Mesodermal cell (in vitro differentiated cells): Measurements from ENCODE around the gene NACC1.
"Not testable (repeated sequence)": the region's sequence is repeated elsewhere in the genome, so short reads cannot be mapped to it uniquely, and the experiment has no call there.

ENCODE experiments used
- H3K27ac ChIP-seq: 2 replicates; pipeline ENCODE4 v1.7.0; 2013; ENCODE audit warnings: mild to moderate bottlenecking, low read depth, low read length, moderate library complexity; ENCODE audit not compliant: severe bottlenecking
- H3K36me3 ChIP-seq: 2 replicates; pipeline ENCODE4 v1.7.1; 2013; ENCODE audit warnings: mild to moderate bottlenecking, low read length, moderate library complexity; ENCODE audit not compliant: control insufficient read depth, insufficient read depth
- H3K4me1 ChIP-seq: one replicate; pipeline ENCODE4 v1.7.1; 2013; ENCODE audit warnings: mild to moderate bottlenecking, low read length; ENCODE audit not compliant: insufficient read depth, control insufficient read depth, poor library complexity, severe bottlenecking
- H3K4me3 ChIP-seq: 2 replicates; pipeline ENCODE4 v1.7.0; 2013; ENCODE audit warnings: low read length, control low read depth, mild to moderate bottlenecking; ENCODE audit not compliant: insufficient read depth, poor library complexity, severe bottlenecking; ENCODE audit errors: extremely low read depth
- H3K9me3 ChIP-seq: 2 replicates; pipeline ENCODE4 v1.7.1; 2013; ENCODE audit warnings: mild to moderate bottlenecking, low read length, moderate library complexity; ENCODE audit not compliant: control insufficient read depth
- WGBS, 2 experiments: methylation state at CpG; one replicate each; pipeline ENCODE4 v1.1.5; 2013; ENCODE audit warnings: missing lambda C conversion rate in 2 of 2; ENCODE audit not compliant: insufficient coverage in 2 of 2; 5-methylcytosine and 5-hydroxymethylcytosine counted together

NACC1 gene

GRCh38 chr19:13173139-13173737 lies 55.2 kb downstream of the NACC1 start:
- WGBS, 2 experiments, result 97 to 100% methylated on average over 6 to 9 of the region's 12 CpGs
- Histone ChIP-seq H3K9me3 (no peaks in the 10 kb centered on the region), H3K27ac (no peak overlapping the region), H3K36me3 (no peaks in the 10 kb centered on the region), H3K4me1 (peaks cover 18% of the 10 kb centered on the region), H3K4me3 (no peak overlapping the region)

DNA sequence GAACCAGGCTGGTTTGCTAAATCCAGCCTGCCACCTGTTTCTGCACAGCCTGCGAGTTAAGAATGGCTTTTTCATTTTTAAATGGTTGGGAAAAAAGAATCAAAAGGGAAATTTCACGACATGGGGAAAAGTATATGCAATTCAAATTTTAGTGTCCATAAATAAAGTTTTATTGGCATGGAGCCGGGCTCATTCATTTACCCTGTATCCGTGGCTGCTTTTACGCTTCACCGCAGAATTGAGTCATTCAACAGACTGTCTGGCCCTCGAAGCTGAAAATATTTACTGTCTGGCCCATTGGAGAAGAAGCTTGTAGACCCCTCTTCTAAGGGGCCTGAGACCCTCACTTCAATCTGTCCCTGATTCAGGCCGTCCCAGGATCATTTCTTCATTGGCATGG lies 58.3 kb downstream of the NACC1 start:
- Histone ChIP-seq H3K36me3 (no peaks in the 10 kb centered on the region), H3K4me3 (no peak overlapping the region), H3K9me3 (no peaks in the 10 kb centered on the region), H3K4me1 (peaks cover 8% of the 10 kb centered on the region), H3K27ac (no peak overlapping the region)
- WGBS, 2 experiments, result 93 to 99% methylated on average over 7 to 8 of the region's 8 CpGs

- not testable (repeated sequence) for H3K4me1 ChIP-seq, H3K27ac ChIP-seq, H3K4me3 ChIP-seq, H3K9me3 ChIP-seq, H3K36me3 ChIP-seq
- WGBS, 2 experiments, result 95 to 100% methylated on average over 1 to 5 of the region's 5 CpGs
Measured at GRCh38 chr19:13177584-13177983, 59.5 kb downstream of the NACC1 start.

DNA sequence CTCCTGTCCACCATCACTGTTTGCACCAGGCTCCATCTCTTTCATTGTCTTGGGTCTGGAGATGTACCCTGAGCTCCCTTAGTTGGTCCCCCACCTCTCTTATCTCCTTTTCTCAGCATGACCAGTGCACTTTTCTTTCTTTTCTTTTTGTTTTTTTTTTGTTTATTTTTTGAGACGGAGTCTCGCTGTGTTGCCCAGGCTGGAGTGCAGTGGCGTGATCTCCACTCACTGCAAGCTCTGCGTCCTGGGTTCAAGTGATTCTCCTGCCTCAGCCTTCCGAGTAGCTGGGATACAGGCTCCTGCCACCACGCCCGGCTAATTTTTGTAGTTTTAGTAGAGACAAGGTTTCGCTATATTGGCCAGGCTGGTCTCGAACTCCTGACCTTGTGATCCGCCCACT lies 60.2 kb downstream of the NACC1 start:
- H3K36me3 ChIP-seq, H3K4me3 ChIP-seq, H3K4me1 ChIP-seq, H3K9me3 ChIP-seq, H3K27ac ChIP-seq: not testable (repeated sequence)
- WGBS, 2 experiments, result 97 to 99% methylated on average over 9 to 10 of the region's 10 CpGs

GRCh38 chr19:13181747-13182388 lies 63.8 kb downstream of the NACC1 start:
- WGBS, 2 experiments, result 86 to 91% methylated on average over 5 to 8 of the region's 16 CpGs
- Histone ChIP-seq H3K9me3 (no peaks in the 10 kb centered on the region), H3K4me3 (no peak overlapping the region), H3K4me1 (peaks cover 5% of the 10 kb centered on the region), H3K27ac (peak overlapping the region; percentile 29), H3K36me3 (no peaks in the 10 kb centered on the region)

GRCh38 chr19:13184926-13185325 lies 66.9 kb downstream of the NACC1 start:
- 84% methylated on average over 7 of the region's 23 CpGs; no CpG with 5 or more reads in 1 of the 2 experiments for WGBS, 2 experiments
- not testable (repeated sequence) for H3K36me3 ChIP-seq, H3K27ac ChIP-seq, H3K4me1 ChIP-seq, H3K4me3 ChIP-seq, H3K9me3 ChIP-seq

- H3K27ac ChIP-seq, H3K4me3 ChIP-seq, H3K9me3 ChIP-seq, H3K36me3 ChIP-seq, H3K4me1 ChIP-seq: not testable (repeated sequence)
- WGBS, 2 experiments, result 93 to 95% methylated on average over 19 to 20 of the region's 22 CpGs
Measured at GRCh38 chr19:13185763-13186657, 67.9 kb downstream of the NACC1 start.

GRCh38 chr19:13186688-13187087 lies 68.6 kb downstream of the NACC1 start:
- H3K36me3 ChIP-seq, H3K4me3 ChIP-seq, H3K9me3 ChIP-seq, H3K4me1 ChIP-seq, H3K27ac ChIP-seq: not testable (repeated sequence)
- 93 to 94% methylated on average over 27 to 34 of the region's 38 CpGs for WGBS, 2 experiments

DNA sequence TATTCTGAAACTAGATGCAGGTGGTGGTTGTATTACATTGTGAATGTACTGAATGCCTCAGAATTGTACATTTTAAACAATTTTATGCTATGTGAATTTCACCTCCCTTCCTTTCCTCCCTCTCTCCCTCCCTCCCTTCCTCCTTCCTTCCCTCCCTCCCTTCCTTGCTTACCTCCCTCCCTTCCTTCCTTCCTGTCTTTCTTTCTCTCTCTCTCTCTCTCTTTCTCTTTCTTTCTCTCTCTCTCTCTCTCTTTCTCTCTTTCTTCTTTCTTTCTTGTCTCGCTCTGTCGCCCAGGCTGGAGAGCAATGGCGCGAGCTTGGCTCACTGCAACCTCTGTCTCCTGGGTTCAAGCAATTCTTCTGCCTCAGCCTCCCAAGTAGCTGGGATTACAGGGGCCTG lies 69.4 kb downstream of the NACC1 start:
- 94 to 97% methylated on average over 4 of the region's 4 CpGs for WGBS, 2 experiments
- no peak overlapping the region for H3K4me3 ChIP-seq
- no peaks in the 10 kb centered on the region for H3K9me3 ChIP-seq
- no peaks in the 10 kb centered on the region for H3K4me1 ChIP-seq
- no peak overlapping the region for H3K27ac ChIP-seq
- no peaks in the 10 kb centered on the region for H3K36me3 ChIP-seq

DNA sequence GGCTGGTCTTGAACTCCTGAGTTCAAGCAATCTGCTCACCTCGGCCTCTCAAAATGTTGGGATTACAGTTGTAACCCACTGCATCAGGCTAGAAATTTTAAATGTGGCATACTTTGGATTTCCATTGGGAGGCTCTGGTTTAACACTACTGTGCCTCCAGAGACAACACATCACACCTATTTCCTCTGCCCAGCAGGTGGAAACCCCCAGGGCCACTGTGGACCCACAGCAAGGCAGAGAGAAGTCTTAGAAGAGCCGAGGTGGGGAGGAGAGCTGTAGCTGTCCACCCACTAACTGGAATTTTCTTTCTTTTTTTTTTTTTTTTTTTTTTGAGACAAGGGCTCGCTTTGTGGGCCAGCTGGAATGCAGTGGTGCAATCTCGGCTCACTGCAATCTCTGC lies 71.5 kb downstream of the NACC1 start:
- H3K36me3 ChIP-seq, result no peaks in the 10 kb centered on the region
- 79 to 100% methylated on average over 3 of the region's 4 CpGs for WGBS, 2 experiments

More for the DNA sequence above, 71.5 kb downstream of the NACC1 start:
- H3K9me3 ChIP-seq, result no peaks in the 10 kb centered on the region
- no peak overlapping the region for H3K27ac ChIP-seq
- no peak overlapping the region for H3K4me3 ChIP-seq
- no peaks in the 10 kb centered on the region for H3K4me1 ChIP-seq
